Activated T-cell treated with anti-CD3 and anti-CD28 coated beads for 4 hours (primary cell): ENCODE measurements around the gene RAB27B.

ENCODE experiments used
- DNase-seq: peaks from one replicate; pipeline ENCODE4 v3.0.0-alpha.2; 2020

Gene RAB27B

GRCh38 chr18:54872681-54873080 lies 44.4 kb downstream of the RAB27B start:
- no peak for DNase-seq

DNA sequence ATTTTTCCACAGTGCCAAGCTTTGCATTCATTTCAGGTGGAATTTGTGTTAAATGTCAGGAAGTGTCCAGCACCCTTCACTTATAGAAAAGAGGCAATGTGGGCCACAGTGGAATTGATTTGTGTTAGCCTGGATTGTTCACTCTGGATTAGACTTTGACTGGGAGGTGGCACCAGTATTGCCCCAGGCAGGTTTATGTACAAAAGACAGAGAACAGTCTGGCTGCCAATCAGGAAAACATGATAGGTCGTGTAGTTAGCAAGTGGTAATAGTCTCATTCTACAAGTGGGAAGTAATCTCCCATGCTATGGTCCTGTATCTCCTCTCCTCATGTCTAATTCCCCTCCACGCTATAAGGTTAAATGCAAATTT lies 45.6 kb downstream of the RAB27B start:
- DNase-seq: no peak

DNA sequence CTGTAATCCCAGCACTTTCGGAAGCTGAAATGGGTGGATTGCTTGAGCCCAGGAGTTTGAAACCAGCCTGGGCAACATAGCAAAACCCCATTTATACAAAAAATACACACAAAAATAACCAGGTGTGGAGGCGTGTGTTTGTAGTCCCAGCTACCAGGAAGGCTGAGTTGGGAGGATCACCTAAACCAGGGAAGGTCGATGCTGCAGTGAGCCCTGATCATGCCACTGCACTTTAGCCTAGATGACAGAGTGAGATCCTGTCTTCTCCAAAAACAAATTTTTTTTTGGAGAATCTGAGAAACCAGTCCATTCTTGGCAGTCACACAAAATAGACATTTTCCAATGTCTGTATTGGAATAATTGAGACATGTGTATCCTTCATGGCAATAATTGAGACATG lies 46.8 kb downstream of the RAB27B start:
- no peak for DNase-seq

GRCh38 chr18:54877076-54877475 lies 48.8 kb downstream of the RAB27B start:
- DNase-seq: no peak

DNA sequence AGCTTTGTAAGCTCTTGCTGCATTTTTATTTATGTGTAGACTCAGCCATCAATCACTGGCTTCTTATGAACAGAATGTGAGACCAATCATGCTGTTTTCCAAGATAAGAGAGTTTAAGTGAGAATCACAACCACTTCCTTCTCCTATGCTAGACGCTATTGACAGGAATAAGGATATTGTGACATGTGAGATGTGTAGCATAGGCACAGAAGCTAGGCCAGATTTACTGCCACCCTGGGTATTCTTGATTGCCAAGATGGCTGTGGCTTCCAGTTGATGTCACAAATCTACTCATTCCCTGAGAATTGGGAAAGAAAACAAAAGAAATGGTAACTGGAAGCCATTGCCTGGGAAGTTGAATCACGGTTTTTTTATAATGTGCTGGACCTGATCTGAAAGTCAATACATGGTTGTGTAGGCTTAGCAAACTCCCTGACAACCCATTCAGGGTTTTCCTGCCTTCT lies 49.9 kb downstream of the RAB27B start:
- DNase-seq: no peak

DNA sequence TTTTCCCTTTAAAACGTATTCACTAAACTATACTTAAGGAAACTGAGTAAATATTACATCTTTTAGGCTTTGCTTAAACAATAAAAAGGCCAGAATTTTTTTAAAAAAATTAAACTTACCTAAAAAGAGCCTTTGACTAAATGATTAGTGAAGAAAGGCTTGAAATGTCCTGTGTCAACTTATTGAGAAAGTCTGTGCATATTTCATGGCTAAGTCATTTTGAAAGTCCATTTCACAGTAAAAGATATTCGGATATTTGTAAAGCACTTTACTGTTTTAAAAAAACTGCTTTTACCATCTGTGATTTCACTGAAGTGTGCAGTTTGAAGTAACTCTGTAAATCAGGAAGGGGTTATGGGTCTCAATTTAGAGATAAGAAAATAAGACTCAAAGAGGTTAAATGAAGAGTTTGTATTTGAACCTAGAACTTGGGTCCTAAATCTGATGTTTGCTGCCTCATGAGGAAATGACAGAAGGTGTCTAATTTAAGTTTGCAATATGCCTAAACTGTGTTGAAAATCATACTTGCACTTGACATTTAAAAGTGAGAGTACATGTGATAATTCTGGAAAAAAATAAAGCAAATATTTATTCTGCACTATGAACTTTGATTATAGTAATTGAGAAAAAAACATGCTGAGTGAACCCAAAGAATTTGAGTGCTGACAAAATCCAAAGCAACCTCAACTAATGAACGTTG lies 50.5 kb downstream of the RAB27B start:
- no peak for DNase-seq

DNA sequence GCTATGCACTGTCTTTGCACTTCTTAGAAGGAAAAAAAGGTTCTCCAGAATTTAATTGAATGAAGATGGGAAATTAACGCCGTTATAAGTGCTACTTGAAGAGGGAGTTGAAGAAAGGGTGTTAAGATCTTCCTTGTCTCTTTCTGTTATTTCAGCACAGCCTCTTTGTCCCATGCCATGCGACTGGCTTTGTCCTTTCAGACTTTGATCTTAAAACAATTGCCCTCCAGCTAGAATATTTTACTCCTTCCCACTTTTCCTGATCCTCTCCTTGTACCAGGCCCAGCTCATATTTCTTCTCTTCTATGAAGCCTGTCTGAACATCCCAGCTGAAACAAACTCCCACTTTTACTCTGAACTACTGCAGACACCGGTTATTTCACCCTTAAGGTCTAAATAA lies 51.4 kb downstream of the RAB27B start:
- DNase-seq: no peak

DNA sequence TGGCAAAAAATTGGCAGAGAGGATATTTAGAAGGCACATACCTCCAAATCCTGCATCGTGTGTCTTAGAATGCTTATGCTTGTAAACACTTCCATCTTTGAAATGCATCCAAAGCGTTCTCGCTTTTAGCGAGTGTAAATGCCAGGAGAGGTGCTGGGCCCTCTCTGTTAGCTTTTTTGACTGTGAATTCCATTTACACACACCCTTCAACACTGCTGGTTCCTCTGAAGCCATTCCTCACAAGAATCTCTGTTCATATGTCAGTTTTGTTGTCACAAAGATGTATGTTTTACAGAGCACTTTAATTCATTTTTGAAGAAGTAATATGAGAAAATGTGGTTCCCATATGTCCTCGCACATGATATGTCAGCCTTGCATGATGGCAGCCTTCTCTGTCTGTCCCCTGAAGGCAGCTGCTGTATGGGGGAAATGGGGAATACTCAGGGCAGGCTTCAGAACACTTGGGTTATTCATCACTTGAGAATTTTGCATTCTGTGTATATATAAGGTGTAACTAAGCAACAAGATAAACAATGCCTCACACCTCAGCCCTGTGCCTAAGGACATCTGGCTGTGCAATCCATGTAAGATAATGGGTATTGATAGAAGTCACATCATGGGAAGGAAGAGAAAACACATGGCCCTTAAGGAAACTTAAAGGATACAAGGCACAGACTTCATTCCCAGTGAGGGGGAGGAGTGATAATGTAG lies 52.3 kb downstream of the RAB27B start:
- no peak for DNase-seq

DNA sequence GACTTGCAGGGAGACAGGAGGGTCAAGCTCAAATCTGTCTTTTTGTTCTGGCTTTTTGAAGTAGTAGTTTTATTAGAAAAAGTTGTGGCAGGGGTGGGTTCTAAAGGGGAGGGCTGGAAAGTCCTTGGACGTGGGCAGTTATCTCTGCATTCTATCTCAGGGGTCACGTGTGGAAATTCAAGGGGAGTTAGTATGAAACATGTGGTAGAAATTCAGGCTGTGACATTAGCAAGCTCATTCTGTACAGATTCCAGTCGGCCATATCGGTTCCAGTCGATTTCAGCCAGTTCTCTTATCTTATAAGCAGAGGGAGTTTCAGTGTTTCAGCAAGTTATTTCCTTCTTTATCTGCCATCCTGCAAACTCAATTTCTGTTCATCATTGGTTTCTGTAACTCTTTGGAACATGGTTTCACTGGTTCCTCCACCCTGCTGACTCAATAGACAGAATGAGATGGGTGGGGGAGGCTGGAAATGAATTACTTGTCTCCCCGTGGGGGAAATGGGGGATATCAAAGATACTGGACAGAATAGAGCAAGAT lies 53.0 kb downstream of the RAB27B start:
- DNase-seq: no peak

DNA sequence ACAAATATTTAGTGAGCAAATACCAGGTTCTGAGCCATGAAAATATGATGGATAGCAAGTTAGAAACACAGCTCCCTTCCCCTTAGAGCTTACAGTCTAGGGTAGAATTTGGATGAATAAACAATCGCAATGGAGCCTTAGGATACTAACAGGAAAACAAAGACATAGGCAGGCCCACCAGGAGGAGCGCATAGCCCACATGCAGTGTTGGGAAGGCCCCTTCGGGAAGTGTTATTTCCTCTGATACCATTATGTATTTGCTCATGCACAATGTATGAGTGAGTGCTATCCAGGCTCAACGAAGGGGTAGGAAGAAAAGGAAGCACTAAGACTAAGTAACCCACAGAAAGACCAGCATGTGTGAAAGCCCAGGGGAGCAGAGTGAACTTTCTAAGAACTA lies 54.0 kb downstream of the RAB27B start:
- DNase-seq: no peak

GRCh38 chr18:54883816-54884604 lies 55.7 kb downstream of the RAB27B start:
- no peak for DNase-seq

- DNase-seq: no peak
These were observed 60.1 kb downstream of the RAB27B start for GRCh38 chr18:54888378-54888777.

GRCh38 chr18:54888933-54889332 lies 60.7 kb downstream of the RAB27B start:
- no peak for DNase-seq

GRCh38 chr18:54899500-54899899 lies 71.2 kb downstream of the RAB27B start:
- DNase-seq: no peak

DNA sequence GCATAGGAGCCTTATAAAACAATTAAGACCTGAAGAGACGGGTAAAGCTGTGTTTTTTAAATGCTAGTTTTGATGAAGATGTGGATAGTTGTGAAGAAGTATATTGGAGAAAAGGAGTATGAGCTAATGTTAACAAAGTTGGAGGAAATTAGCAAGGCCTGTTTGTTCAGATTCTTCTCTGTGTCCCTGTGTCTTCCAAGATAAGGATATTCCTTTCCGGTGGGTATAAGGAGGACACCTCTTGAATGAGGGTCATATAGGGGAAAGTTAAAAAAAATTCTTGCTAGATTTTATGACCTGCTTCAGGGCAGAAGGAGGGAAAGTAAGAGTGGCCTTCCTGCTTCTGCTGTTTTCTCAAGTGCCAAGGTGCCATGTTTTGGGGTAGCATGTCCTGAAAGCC lies 72.0 kb downstream of the RAB27B start:
- no peak for DNase-seq

DNA sequence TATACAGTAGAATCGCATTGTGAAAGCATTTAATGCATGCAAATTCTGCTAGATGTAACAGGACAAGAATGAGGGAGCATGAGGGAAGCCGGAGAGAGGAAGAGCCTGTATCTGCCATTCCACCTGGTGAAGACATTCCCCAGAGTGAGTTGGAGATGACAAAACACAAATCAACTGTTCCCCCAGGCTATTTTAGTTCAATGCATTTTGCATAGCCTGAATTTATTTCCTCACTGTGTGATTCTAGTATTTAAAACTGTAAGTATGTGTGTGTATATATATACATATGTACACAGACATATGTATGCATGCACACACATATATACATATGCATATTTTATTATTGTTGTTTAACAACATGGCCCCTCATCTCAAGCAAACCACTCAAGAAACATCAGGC lies 76.3 kb downstream of the RAB27B start:
- DNase-seq: no peak

GRCh38 chr18:54905629-54906028 lies 77.4 kb downstream of the RAB27B start:
- no peak for DNase-seq

DNA sequence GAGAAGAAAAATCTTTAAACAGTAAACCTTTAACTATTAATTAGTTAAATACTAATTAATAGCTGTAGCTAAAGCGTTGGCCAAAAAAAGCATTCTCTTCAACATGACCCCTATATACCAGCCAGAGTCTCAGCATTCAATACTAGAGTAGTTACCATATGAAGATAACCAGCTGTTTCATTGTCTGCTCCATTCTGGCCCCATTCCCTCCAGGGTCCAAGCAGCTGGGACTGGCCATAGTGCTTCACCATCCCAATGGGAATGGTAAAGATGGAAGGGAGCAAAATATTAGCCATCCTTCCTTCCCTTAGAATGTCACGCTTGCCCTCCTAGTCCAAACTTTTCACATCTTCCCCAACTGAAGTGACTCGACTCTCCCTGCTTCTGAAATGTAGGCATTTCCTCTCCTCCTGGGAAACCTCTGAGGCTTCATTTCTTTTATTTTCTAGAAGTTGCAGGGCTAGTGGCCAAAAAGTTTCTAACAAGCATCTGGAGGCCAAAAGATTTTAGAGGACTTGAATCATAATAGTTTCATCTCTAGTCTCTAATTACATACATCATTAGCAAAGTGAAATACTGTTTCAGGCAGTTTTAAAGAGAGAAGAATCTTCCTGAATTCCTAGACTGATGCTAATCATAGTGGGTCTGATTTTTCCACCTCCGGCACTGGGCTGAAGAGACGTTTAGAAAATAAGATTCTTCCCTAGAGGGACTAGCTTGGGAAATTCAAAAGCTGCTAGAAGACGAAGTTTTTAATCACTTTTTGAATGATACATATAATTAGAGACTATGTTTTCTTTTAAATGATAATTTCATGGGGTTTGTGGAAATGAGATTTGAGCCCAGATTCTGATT lies 78.3 kb downstream of the RAB27B start:
- no peak for DNase-seq

GRCh38 chr18:54909538-54909937 lies 81.3 kb downstream of the RAB27B start:
- DNase-seq: no peak

GRCh38 chr18:54910161-54910919 lies 82.1 kb downstream of the RAB27B start:
- no peak for DNase-seq

GRCh38 chr18:54911551-54911950 lies 83.3 kb downstream of the RAB27B start:
- no peak for DNase-seq

DNA sequence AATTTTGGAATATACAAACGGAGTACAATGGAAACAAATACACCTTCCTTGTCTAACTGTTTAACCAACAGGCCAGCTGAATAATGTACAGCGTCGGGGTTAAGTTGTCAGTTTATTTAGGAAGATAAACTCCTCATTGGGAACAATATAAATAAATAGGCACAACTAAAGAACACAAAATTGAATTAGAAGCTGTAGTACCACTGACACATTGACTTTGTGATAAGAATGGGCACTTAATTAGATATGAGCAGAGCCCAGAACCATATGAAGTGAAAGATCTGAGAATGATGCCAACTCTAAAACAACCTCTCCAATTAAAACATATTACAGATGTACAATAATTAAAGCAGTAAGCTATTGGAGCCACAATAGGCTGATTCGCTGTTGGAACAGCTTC lies 86.5 kb downstream of the RAB27B start:
- DNase-seq: no peak
